CD4-positive, alpha-beta memory T cell (primary cell): ENCODE measurements around the gene DDX56. TPM values are rescaled to one million over a fixed set of nuclear protein-coding genes. Genes with fewer than 3 reads are reported as not detected.
A peak's percentile ranks its signal among the peaks of the same experiment; 100 is the strongest.

Experiments used
- CTCF ChIA-PET: fragments of 350-600 bp; sonication (Branson Sonifier 250); formaldehyde crosslinking; loops from one replicate; lab custom pipeline; 2021; ENCODE audit warnings: inconsistent platforms; ENCODE audit not compliant: partially characterized antibody; lab: Charles Lee
- POLR2A ChIA-PET: fragments of 350-600 bp; sonication (Branson Sonifier 250); formaldehyde crosslinking; loops from one replicate; lab custom pipeline; 2021; ENCODE audit not compliant: partially characterized antibody; lab: Charles Lee
- DNase-seq, 5 donors: peaks; one replicate each; pipeline versions ENCODE4 v3.0.0 to v3.0.0-alpha.2; 2020 to 2022; ENCODE audit warnings: mixed read lengths in 1 of 5
- H3K27ac ChIP-seq: one replicate; pipeline ENCODE4 v1.7.0; 2013; ENCODE audit warnings: low read depth, low read length
- H3K27me3 ChIP-seq: 2 replicates; pipeline ENCODE4 v1.7.0; 2013; ENCODE audit warnings: mild to moderate bottlenecking, low read length, moderate library complexity; ENCODE audit not compliant: insufficient read depth
- H3K36me3 ChIP-seq: 2 replicates; pipeline ENCODE4 v1.7.0; 2013; ENCODE audit warnings: mild to moderate bottlenecking, low read length, moderate library complexity; ENCODE audit not compliant: insufficient read depth
- H3K4me1 ChIP-seq: 2 replicates; pipeline ENCODE4 v1.7.0; 2013; ENCODE audit warnings: mild to moderate bottlenecking, low read length, moderate library complexity; ENCODE audit not compliant: insufficient read depth
- H3K4me3 ChIP-seq, 2 donors: one replicate each; pipeline ENCODE4 v1.7.0; 2013; ENCODE audit warnings: low read length in 2 of 2, mild to moderate bottlenecking in 1 of 2
- H3K9me3 ChIP-seq, 2 donors: one replicate each; pipeline ENCODE4 v1.7.0; 2013; ENCODE audit warnings: low read length in 2 of 2, control low read depth in 1 of 2; ENCODE audit not compliant: control insufficient read depth in 1 of 2
- H3K27ac Mint-ChIP-seq, 7 donors: one replicate each; pipeline ENCODE4 v1.8.0; 2020 to 2021; ENCODE audit warnings: mixed read lengths in 7 of 7, mild to moderate bottlenecking in 6 of 7, inconsistent platforms in 3 of 7, moderate library complexity in 3 of 7
- H3K27me3 Mint-ChIP-seq, 2 donors: one replicate each; pipeline ENCODE4 v1.8.0; 2020 to 2021; ENCODE audit warnings: mixed read lengths in 2 of 2
- H3K36me3 Mint-ChIP-seq, 2 donors: one replicate each; pipeline ENCODE4 v1.8.0; 2020 to 2021; ENCODE audit warnings: mixed read lengths in 2 of 2, inconsistent platforms in 1 of 2, mild to moderate bottlenecking in 1 of 2
- H3K4me1 Mint-ChIP-seq, 4 donors: one replicate each; pipeline ENCODE4 v1.8.0; 2020 to 2021; ENCODE audit warnings: mixed read lengths in 4 of 4, mild to moderate bottlenecking in 1 of 4
- H3K4me3 Mint-ChIP-seq, 8 donors: one replicate each; pipeline ENCODE4 v1.8.0; 2020 to 2021; ENCODE audit warnings: mixed read lengths in 8 of 8, mild to moderate bottlenecking in 7 of 8, moderate library complexity in 6 of 8, inconsistent platforms in 3 of 8
- H3K9me3 Mint-ChIP-seq, 8 donors: one replicate each; pipeline ENCODE4 v1.8.0; 2020 to 2021; ENCODE audit warnings: mixed read lengths in 8 of 8, mild to moderate bottlenecking in 5 of 8, inconsistent platforms in 3 of 8, moderate library complexity in 1 of 8
- intact Hi-C: fragments of 100-400 bp; cut with micrococcal nuclease; formaldehyde crosslinking; loops from one replicate; pipeline ENCODE4 v1.15.1; 2023
- polyA plus RNA-seq, 2 donors: library from polyadenylated mRNA; unstranded; fragments of 300-500 nt; fragmentation: Illumina TruSeq; gene quantifications; one replicate each; pipeline ENCODE4 v1.2.3, GENCODE V29; 2021
- total RNA-seq, 2 experiments: library from RNA; stranded (reverse); gene quantifications; one replicate each; pipeline ENCODE4 v1.2.3, GENCODE V29; 2021

Gene DDX56
- total and polyA plus RNA-seq, 4 experiments from 2014 or later = 48.9 to 114 (median 79.7) TPM

DNA sequence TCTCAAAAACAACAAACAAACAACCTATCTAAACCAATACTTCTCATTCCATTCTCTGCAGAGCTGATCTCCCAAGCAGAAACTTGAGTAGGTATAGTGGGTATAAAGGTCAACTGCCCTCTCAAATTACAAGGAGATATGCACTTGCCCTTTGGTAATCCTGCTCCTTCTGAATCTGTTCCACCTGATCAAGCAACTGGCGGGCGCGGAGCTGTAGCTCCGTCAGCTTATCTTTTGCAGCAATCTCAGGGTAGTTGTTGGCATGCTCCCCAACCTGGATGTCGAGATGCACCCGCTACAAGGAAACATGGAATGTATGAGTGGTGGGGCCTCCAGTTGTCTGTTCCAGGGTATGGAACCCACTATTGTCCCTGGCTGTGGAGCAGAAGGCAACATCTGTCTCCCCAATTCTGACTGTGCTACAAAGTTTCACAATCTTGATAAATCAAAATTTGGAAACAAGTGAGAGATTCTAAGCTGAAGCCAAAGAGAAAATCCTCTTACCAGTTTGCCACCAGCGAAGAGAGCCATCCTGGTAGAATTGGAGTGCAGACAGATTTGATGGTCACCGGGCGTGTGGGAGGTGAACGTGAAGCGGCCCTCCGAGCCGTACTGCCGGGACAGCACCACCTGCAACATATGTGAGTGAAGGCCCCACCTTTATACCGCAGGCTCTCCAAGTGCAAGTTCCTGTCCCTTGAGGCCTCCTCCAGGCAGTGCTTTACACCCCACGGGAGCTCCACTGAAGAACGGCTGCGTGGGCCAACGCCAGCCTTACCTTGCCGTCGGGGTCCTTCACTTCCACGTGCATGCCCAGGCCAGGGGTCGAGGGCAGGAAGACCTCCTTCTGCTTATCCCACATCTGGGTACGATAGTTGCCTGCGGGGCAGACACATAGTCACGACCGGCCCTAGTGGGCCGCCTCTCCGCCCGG is 7.5 kb upstream of the DDX56 start:
- H3K27me3 Mint-ChIP-seq = no peaks in the 10 kb centered on the region
- peaks cover 19 to 46% (median 34%) of the 10 kb centered on the region in 4 donors for H3K4me1 Mint-ChIP-seq
- Histone ChIP-seq H3K36me3 (peaks cover 27% of the 10 kb centered on the region), H3K4me1 (peaks cover 34% of the 10 kb centered on the region), H3K4me3 (peak overlapping the region; percentile 71 to 79), H3K27ac (peak overlapping the region; percentile 89), H3K27me3 (no peaks in the 10 kb centered on the region), H3K9me3 (no peaks in the 10 kb centered on the region)
- H3K9me3 Mint-ChIP-seq = no peaks in the 10 kb centered on the region
- DNase-seq = peak; percentile 51 to 78 (median 60)
- ChIA-PET CTCF (interaction anchor here (1.0 to 4.2 kb wide), 6 partner anchors 10 to 340 kb away, joined by 3 to 32 read pairs (median 6); partner anchors contain the start of gene H2AZ2), POLR2A (interaction anchor here (0.9 to 4.9 kb wide), 27 partner anchors 9 to 554 kb away, joined by 3 to 94 read pairs (median 6); partner anchors contain the start of genes CCM2, DBNL, DDX56 and H2AZ2)
- H3K4me3 Mint-ChIP-seq = peak overlapping the region; percentile 90 to 95 (median 92)
- H3K36me3 Mint-ChIP-seq = peaks cover 23 to 39% of the 10 kb centered on the region in 2 donors
- peak overlapping the region; percentile 97 to 99 (median 98) for H3K27ac Mint-ChIP-seq
- intact Hi-C loops = no loop called here

DNA sequence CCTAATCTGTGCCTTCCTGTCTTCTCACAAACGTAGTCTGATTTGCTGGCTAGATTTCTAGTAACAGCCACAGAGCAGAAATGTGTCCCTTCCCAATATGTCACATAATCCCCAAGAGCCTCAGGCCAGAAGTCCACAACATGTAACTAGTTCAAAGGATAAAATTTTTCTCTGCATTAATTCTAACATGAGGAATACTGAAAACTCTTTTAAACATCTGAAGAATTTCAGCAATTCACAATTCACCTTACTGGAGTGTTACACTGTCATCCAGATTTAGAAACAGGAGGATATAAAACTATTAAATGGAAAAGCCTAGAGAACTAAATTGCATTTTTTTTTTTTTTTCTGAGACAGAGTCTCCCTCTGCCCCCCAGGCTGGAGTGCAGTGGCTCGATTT is 2.5 kb upstream of the DDX56 start:
- Histone ChIP-seq H3K4me3 (no peak overlapping the region), H3K4me1 (peaks cover 55% of the 10 kb centered on the region), H3K36me3 (peaks cover 44% of the 10 kb centered on the region), H3K27me3 (no peaks in the 10 kb centered on the region), H3K27ac (no peak overlapping the region), H3K9me3 (no peaks in the 10 kb centered on the region)
- intact Hi-C loops = no loop called here
- Mint-ChIP-seq H3K27ac (peak overlapping the region in 6 of 7 donors; percentile 18 to 99 (median 65)), H3K36me3 (peaks cover 37 to 73% of the 10 kb centered on the region in 2 donors), H3K9me3 (no peaks in the 10 kb centered on the region), H3K4me3 (peak overlapping the region in 4 of 8 donors; percentile 1 to 60 (median 56)), H3K4me1 (peaks cover 38 to 64% (median 51%) of the 10 kb centered on the region in 4 donors), H3K27me3 (no peaks in the 10 kb centered on the region)
- DNase-seq = no peak
- ChIA-PET CTCF (interaction anchor here (5.4 kb wide), 1 partner anchor 11 kb away, joined by 36 read pairs; no protein-coding TSS in a partner anchor), POLR2A (interaction anchor here (0.7 to 1.5 kb wide), 5 partner anchors 17 to 500 kb away, joined by 3 to 4 read pairs (median 3); partner anchors contain the start of gene OGDH)

DNA sequence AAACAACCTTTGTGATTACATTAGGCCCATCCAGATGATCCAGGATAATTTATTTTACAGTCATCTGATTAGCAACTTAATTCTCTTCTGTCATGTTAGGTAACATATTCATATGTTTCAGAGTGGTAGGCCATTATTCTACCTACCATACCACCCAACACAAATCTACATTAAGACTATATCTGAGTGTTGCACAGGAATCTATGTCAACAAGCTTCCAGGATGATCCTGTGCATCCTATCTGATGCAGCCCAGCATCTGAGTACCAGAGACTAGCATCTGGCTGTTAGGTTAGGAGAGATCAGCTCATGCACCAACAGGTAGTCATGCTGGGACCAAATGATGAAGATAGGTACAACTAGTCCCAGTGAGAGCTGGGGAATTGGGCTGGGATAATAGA is 1.3 kb upstream of the DDX56 start:
- POLR2A ChIA-PET = interaction anchor here (1.1 to 5.8 kb wide), 7 partner anchors 7 to 280 kb away, joined by 3 to 67 read pairs (median 5); partner anchors contain the start of genes OGDH and TMED4
- peak overlapping the region; percentile 94 for H3K27ac ChIP-seq

DNA sequence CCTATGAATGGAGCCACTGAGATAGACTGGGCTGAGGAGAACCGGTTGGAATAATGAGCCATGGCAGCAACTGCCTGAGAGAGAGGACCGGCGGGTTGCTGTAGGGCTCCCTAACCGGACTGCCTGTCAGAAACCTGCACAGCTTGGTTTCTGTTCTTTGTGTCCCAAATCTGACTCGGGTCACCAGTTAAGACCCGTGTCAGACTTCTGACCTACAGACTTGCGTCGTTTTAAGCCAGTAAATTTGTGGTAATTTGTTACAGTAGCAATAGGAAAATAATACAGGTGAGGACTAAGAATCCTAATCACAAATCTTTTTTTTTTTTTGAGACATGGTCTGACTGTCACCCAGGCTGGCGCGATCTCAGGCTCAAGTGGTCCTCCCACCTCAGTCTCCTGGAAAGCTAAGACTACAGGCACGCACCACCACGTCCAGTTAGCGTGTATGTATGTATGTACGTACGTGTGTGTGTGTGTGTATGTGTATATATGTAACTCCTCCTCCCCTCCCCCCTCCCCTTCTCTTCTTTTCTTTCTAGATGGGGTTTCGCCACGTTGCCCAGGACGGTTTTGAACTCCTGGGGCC is 672 bp upstream of the DDX56 start:
- H3K4me1 Mint-ChIP-seq = peaks cover 26 to 45% (median 36%) of the 10 kb centered on the region in 4 donors
- intact Hi-C loops = loop anchor here (1.0 to 5.0 kb wide), 5 partner anchors 8 to 492 kb away; partner anchors contain the start of genes NUDCD3, OGDH, POLM and PPIA
- H3K4me1 ChIP-seq = peaks cover 36% of the 10 kb centered on the region
- H3K9me3 ChIP-seq = no peaks in the 10 kb centered on the region
- no peaks in the 10 kb centered on the region for H3K27me3 ChIP-seq
- H3K36me3 ChIP-seq = peaks cover 48% of the 10 kb centered on the region
- CTCF ChIA-PET = interaction anchor here (1.0 to 5.4 kb wide), 3 partner anchors 8 to 60 kb away, joined by 3 to 36 read pairs (median 4); partner anchors contain the start of gene TMED4
- no peaks in the 10 kb centered on the region for H3K9me3 Mint-ChIP-seq
- peaks cover 34 to 75% of the 10 kb centered on the region in 2 donors for H3K36me3 Mint-ChIP-seq
- POLR2A ChIA-PET = interaction anchor here (0.6 to 5.8 kb wide), 21 partner anchors 7 to 493 kb away, joined by 3 to 67 read pairs (median 5); partner anchors contain the start of genes H2AZ2, NUDCD3, OGDH and PURB
- DNase-seq = peak in 1 of 5 donors; percentile 43
- H3K4me3 Mint-ChIP-seq = peak overlapping the region; percentile 94 to 99 (median 96)
- peak overlapping the region; percentile 94 for H3K27ac ChIP-seq
- H3K27ac Mint-ChIP-seq = peak overlapping the region; percentile 97 to 99 (median 99)
- H3K27me3 Mint-ChIP-seq = no peaks in the 10 kb centered on the region
- peak overlapping the region; percentile 93 for H3K4me3 ChIP-seq

More for the DNA sequence above, 1.3 kb upstream of the DDX56 start:
- H3K27me3 Mint-ChIP-seq = no peaks in the 10 kb centered on the region
- Histone ChIP-seq H3K9me3 (no peaks in the 10 kb centered on the region), H3K4me1 (peaks cover 43% of the 10 kb centered on the region), H3K36me3 (peaks cover 48% of the 10 kb centered on the region), H3K27me3 (no peaks in the 10 kb centered on the region), H3K4me3 (no peak overlapping the region)
- peak overlapping the region; percentile 97 to 99 (median 99) for H3K27ac Mint-ChIP-seq
- H3K9me3 Mint-ChIP-seq = no peaks in the 10 kb centered on the region
- DNase-seq = no peak
- H3K4me3 Mint-ChIP-seq = peak overlapping the region; percentile 94 to 99 (median 96)
- H3K36me3 Mint-ChIP-seq = peaks cover 33 to 75% of the 10 kb centered on the region in 2 donors
- H3K4me1 Mint-ChIP-seq = peaks cover 33 to 52% (median 42%) of the 10 kb centered on the region in 4 donors
- CTCF ChIA-PET = interaction anchor here (5.4 kb wide), 1 partner anchor 10 kb away, joined by 36 read pairs; no protein-coding TSS in a partner anchor
- intact Hi-C loops = loop anchor here (2.0 kb wide), 2 partner anchors 84 to 222 kb away; partner anchors contain the start of genes NUDCD3 and PPIA

DNA sequence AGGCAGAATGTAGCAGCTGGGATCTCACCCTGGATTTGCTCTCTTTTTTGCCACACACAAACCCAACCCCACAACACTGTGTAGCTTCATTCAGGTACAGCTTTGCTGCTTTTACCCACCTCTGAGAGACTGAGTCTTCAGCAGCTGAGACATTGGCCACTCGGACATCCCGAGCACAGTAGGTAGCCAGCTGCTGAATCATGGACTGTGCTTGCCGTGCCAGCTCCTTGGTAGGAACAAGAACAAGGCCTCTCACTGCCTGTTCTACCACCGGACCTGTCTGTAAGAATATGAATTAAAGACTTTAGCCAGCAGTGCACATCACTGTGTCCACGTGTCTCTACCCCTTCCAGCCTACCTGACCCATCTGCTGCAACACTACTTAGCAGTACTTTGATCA is 937 bp downstream of the DDX56 start:
- H3K27me3 Mint-ChIP-seq = no peaks in the 10 kb centered on the region
- CTCF ChIA-PET = interaction anchor here (0.9 to 5.4 kb wide), 8 partner anchors 8 to 314 kb away, joined by 3 to 36 read pairs (median 4); partner anchors contain the start of gene NUDCD3
- H3K36me3 ChIP-seq = peaks cover 51% of the 10 kb centered on the region
- H3K4me1 Mint-ChIP-seq = peaks cover 26 to 41% (median 34%) of the 10 kb centered on the region in 4 donors
- peaks cover 31% of the 10 kb centered on the region for H3K4me1 ChIP-seq
- no peaks in the 10 kb centered on the region for H3K27me3 ChIP-seq
- POLR2A ChIA-PET = interaction anchor here (1.0 to 5.8 kb wide), 14 partner anchors 7 to 538 kb away, joined by 3 to 67 read pairs (median 14); partner anchors contain the start of genes DBNL, H2AZ2, NUDCD3 and OGDH
- no peaks in the 10 kb centered on the region for H3K9me3 ChIP-seq
- H3K4me3 ChIP-seq = peak overlapping the region; percentile 93
- H3K27ac ChIP-seq = peak overlapping the region; percentile 94
- peak overlapping the region; percentile 97 to 99 (median 99) for H3K27ac Mint-ChIP-seq
- intact Hi-C loops = loop anchor here (2.0 to 5.0 kb wide), 3 partner anchors 35 to 490 kb away; partner anchors contain the start of genes OGDH, POLM and ZMIZ2
- peak overlapping the region; percentile 94 to 99 (median 96) for H3K4me3 Mint-ChIP-seq
- no peak for DNase-seq
- no peaks in the 10 kb centered on the region for H3K9me3 Mint-ChIP-seq
- peaks cover 35 to 72% of the 10 kb centered on the region in 2 donors for H3K36me3 Mint-ChIP-seq

DNA sequence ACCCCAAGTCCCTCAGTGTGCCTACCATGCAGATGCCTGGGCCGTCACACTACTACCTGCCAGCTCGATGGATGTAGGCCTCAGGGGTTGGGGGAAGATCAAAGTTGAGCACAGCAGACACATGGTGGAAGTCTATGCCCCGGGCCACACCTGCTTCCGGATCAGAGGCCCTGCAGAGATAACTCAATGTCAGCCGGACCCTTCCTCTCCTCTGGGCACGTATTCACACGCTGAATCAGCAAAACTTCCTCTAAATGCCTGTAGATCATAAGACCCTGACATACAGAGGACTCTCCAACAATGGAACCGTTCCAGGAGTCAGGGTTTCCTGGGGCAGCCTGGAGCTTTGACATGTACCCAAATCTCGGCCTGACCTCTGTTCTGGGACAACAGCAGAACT is 3.7 kb downstream of the DDX56 start:
- Histone ChIP-seq H3K4me1 (peaks cover 37% of the 10 kb centered on the region), H3K27me3 (no peaks in the 10 kb centered on the region), H3K27ac (no peak overlapping the region), H3K36me3 (peaks cover 68% of the 10 kb centered on the region), H3K9me3 (no peaks in the 10 kb centered on the region), H3K4me3 (no peak overlapping the region)
- DNase-seq = no peak
- intact Hi-C loops = loop anchor here (5.0 kb wide), 2 partner anchors 37 to 488 kb away; partner anchors contain the start of genes OGDH and POLM
- H3K4me3 Mint-ChIP-seq = no peak overlapping the region
- CTCF ChIA-PET = no interaction called here
- no peaks in the 10 kb centered on the region for H3K9me3 Mint-ChIP-seq
- H3K27me3 Mint-ChIP-seq = no peaks in the 10 kb centered on the region
- POLR2A ChIA-PET = interaction anchor here (1.0 to 5.8 kb wide), 3 partner anchors 8 to 69 kb away, joined by 3 to 67 read pairs (median 3); partner anchors contain the start of gene TMED4
- H3K27ac Mint-ChIP-seq = peak overlapping the region in 2 of 7 donors; percentile 35 to 48
- H3K36me3 Mint-ChIP-seq = peaks cover 49 to 88% of the 10 kb centered on the region in 2 donors
- H3K4me1 Mint-ChIP-seq = peaks cover 20 to 39% (median 31%) of the 10 kb centered on the region in 4 donors
